ENCODE results near the gene NRG3.

NRG3 gene

DNA sequence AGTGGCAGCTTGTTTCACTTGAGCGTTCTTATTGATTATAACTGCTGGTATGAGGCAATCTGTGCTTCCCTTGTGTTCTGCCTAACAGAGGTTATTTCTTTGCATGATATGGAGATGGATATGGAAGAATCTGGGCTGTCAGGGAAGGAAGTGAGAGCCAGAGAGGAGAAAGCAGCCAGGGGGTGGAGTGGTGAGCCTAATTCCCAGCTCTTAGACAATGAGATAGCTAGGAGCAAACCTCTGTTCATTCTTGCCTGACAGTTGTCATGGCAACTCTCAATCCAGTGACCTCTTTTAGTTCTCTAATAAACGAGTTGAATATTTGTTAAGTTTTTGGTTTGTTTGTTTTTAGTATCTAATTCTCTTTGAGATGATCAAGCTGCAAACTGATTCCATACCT, 214.3 kb downstream of the NRG3 start:
- no peak for DNase-seq (ENCODE audit: low read depth, low spot score)

DNA sequence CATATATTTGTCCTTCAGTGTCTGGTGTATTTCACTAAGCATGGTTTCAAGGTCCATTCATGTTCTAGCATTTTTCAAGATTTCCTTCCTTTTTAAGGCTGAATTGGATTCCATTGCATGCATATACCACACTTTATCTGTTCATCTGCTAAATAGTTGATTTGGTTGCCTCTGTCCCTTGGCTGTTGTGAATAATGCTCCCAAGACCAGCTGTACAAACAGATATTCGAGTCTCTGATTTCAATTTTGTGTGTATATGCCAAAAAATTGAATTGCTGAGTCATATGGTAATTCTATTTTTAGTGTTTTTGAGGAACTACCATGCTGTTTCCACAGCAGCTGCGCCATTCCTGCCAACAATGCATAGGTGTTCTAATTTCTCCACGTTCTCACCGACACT, 216.4 kb downstream of the NRG3 start:
- DNase-seq (ENCODE audit: low read depth, low spot score) = no peak

GRCh38 chr10:82092111-82092510, 217.1 kb downstream of the NRG3 start:
- DNase-seq (ENCODE audit: low read depth, low spot score) = no peak

DNA sequence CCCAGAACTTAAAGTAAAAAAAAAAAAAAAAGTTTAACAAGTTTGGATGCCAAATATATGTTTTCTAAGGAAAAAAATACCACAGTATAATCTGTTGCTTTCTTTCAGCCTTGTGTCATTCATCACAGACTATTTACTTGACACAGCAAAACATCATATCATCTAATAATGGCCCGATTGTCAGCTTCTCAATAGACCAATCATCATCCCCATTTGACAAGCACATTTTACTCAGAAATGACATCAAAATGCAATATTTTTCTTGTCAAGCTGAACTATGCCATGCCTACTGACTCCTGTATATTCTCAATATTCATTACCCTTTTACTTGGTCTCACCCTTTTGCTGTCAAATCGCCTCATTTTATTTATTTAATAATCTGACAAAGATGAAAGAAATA, 249.7 kb downstream of the NRG3 start:
- DNase-seq (ENCODE audit: low read depth, low spot score) = no peak

DNA sequence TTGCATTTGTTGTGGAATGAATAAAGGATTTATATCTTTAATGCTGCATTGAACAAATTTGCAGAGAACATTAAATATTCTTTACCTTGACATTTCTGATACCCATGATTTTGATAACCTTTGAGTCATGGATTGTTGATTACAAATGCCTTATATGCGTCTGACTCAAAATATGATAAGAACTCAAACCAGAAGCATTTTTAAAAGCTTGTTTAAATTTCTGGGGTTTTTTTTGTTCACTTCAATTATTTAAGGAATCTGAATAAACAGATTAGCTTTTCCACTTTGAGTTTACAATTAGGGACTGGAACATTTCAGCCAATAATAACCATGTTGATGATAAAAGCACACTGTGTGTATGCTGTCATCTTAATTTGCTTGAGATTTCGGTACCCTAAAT, 253.5 kb downstream of the NRG3 start:
- no peak for DNase-seq (ENCODE audit: low read depth, low spot score)

DNA sequence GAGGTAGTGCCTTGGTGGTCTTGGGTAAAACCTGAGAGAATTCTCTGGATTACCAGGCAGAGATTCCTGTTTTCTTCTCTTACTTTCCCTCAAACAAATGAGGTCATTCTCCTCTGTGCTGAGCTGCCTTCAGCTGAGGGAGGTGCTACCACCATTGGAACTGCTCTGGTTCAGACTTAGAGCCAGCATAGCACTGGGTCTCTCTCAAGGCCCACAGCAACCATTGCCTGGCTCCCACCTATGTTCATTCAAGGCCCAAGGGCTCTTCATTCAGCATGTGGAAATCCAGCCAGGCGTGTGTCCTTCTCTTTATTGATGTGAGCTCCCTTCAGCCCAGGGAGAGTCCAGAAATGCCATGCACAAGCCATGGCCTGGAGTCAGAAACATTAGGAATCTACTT, 261.1 kb downstream of the NRG3 start:
- no peak for DNase-seq (ENCODE audit: low read depth, low spot score)

GRCh38 chr10:82144153-82144552, 269.2 kb downstream of the NRG3 start:
- no peak for DNase-seq (ENCODE audit: low read depth, low spot score)

DNA sequence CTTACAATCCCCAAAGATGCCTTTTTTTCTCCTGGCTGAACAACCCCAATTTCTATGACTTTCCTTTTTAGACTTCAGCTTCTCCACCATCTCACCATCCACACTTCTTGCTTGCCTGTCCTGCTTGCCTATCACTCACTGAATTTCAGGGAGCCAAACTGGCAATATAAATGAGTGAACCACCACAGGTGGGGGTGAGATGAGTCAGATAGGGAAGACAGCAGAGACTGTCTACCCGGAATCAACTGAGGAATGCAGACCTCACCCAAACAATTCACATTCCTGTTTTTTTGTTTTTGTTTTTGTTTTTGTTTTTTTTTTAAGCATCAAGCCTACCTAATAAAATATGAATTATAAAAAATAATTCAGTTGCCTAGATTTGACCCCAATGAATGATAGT, 273.8 kb downstream of the NRG3 start:
- no peak for DNase-seq (ENCODE audit: low read depth, low spot score)

GRCh38 chr10:82149674-82150073, 274.7 kb downstream of the NRG3 start:
- no peak for DNase-seq (ENCODE audit: low read depth, low spot score)

DNA sequence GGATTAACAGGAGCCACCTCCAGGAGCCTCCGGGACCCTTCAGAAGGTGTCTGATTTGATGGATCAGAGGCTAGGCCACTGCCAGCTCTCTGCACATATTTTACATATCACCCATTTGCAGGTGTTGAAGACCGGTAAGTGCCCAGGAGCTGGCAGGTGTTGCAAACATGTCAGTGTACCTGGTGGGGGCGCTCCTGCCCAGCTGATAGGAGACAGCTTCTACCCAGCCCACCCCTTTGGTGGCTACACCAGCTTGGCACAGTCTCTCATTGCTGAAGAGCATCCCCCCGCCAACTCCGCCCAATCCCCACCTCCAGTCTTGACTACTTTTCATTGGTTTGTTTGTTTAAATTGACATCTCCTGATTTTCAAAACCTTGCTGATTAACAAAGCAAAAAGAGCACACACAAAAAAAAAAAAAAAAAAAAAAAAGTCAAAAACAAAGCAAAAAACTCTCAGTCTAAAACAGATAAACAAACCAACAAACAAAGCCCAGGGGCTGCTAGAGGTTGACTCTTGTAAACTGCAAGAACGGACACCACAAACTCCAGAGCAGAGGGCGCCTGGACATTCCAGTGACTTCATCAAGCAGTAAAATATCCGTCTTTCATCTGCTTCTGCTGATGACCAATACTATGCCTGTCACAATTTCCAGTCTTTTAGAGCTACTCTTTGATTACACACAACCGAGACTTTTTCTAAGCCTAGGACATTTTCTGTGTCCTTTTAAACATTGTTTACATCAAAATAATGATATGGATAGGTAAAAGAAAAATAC, 275.3 kb downstream of the NRG3 start:
- no peak for DNase-seq (ENCODE audit: low read depth, low spot score)

- no peak for DNase-seq (ENCODE audit: low read depth, low spot score)
These were observed 285.3 kb downstream of the NRG3 start for GRCh38 chr10:82160307-82160706.

DNA sequence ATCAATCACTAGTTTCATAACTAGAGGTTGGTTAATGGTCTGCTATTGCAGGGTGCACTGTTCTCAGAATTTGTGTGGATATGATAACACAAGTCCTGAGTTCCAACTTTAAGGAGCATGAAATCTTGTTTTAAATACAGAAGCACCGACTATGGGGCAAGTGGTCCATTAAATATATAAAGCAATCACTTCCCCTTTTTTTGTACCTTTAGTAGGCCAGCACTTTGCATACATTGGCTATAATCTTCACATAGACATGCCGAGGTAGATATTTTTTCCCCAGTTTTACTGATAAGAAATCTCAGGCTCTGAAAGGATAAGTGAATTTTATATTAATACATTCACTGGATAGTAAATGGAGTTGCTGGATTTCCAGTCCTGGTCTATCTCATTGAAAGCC, 286.3 kb downstream of the NRG3 start:
- no peak for DNase-seq (ENCODE audit: low read depth, low spot score)

DNA sequence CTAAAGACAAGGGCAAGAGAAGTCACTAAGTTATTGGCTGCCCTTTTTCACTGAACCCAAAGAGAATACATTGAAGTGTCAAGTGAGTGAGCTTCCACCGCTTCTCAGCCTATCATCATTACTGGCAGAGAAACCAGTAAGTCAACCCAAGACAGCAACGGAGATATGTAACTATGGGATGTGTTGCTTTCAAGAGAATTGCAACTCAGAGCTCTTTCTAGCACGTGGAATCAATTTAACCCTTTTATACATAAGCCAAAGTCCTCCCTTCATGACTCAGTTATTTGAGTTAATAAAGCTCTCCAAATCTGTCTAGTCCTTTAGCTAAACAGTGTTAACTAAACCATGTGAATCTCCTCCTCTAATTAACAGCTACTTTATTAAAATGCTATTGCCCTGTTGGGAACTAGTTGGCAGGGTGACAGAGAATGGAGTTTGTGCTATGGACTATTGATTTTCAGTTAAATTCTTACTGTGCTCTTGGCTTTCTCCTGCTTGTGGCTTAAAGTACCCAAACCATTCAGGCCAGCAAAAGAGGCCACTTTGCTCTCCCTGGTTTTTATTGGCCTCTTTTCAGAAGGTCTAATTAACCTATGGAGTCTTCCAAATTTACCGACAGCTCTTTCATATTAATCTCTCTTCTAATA, 287.7 kb downstream of the NRG3 start:
- no peak for DNase-seq (ENCODE audit: low read depth, low spot score)

DNA sequence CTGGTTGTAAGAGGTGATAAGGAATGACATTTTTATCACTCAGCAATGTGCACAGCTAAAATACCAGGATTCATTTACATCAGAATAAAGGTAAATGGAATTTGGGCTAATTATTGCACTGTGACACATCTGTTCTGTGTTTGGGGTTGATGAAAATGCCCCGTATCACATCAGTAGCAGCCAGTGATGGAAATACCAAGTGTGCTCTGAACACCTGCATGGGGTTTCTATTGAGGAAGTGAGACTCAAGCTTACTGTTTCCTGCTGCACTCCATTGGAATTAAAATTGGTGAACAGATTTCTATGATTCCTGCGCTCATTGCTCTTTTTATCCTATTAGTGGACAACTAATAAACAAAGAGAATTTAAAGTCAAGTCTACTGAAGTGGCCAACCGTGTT, 296.9 kb downstream of the NRG3 start:
- no peak for DNase-seq (ENCODE audit: low read depth, low spot score)

DNA sequence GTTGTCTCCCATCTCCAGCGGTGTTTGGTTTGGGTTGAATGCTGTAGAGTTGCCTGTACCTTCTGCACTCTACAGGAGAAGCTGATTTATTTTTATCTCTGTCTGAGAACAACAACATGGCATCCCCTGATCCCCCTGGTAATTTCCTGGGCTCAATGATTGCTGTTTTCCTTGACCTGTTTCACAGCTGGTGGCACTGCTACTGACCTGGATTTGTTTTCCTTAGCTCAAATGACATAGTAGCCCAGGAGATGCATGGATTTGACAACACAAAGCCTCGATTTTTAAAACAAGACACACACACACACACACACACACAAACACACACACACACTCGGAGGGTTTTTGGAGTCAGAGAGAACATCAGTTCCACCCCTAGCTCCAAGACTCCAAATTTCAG, 301.6 kb downstream of the NRG3 start:
- DNase-seq (ENCODE audit: low read depth, low spot score) = no peak

GRCh38 chr10:82190432-82191260, 315.7 kb downstream of the NRG3 start:
- no peak for DNase-seq (ENCODE audit: low read depth, low spot score)

DNA sequence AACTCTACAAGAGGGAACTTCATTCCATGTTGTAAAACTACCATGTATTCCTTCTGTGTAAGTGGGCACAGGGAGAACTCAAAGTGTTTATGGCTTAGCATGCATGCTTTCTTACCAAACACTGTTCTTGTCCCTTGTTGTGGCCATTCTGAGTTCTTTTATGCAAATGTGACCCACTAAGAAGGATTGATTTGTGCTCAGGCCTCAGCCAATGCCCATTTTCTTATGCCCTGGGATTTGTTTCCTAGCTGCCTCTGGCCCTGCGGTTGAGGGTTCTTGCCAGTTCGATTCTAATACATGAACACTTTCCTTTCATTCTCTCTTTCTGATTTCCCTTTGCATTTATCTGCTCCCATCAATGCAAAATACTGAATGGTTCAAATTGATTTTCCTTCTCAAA, 316.7 kb downstream of the NRG3 start:
- DNase-seq (ENCODE audit: low read depth, low spot score) = no peak

DNA sequence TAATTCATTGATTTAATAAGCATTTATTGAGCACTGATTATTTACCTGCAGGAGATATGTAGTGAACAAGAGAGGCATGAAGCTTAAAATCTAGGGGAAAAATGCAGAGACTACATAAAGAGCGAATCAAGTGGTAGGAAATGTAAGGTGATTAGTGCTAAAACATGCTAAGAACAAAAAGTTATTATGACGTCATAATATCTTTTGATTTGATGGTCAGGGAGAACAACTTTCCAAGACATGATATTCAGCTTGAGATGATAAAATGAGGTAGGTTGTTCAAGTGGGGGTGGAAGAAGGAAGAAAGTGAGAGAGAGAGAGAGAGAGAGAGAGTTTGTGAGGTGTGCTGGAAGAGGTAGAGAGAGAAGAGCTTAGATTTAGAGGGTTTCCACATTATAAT, 317.7 kb downstream of the NRG3 start:
- no peak for DNase-seq (ENCODE audit: low read depth, low spot score)

DNA sequence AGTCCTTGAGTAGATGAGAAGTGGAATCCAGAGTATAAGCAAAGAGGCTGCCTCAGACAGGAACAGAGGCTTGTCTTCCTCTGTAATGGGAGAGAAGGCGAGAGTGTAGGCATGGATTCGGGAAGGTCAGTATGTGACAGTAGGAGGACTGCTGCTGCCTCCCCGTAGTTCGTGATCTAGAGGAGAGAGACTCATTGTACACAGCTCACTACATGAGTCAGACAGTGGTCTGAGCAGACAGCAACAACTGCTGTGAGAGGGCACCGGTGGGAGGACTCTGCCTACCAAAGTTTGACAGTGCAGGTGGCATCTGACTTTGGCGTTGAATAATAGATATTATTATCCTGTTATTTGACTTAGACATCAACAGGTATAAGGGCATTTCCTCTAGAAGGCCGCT, 319.4 kb downstream of the NRG3 start:
- DNase-seq (ENCODE audit: low read depth, low spot score) = no peak

GRCh38 chr10:82206831-82207230, 331.8 kb downstream of the NRG3 start:
- no peak for DNase-seq (ENCODE audit: low read depth, low spot score)

- DNase-seq (ENCODE audit: low read depth, low spot score) = no peak
These were observed 333.7 kb downstream of the NRG3 start for GRCh38 chr10:82208726-82209125.

DNA sequence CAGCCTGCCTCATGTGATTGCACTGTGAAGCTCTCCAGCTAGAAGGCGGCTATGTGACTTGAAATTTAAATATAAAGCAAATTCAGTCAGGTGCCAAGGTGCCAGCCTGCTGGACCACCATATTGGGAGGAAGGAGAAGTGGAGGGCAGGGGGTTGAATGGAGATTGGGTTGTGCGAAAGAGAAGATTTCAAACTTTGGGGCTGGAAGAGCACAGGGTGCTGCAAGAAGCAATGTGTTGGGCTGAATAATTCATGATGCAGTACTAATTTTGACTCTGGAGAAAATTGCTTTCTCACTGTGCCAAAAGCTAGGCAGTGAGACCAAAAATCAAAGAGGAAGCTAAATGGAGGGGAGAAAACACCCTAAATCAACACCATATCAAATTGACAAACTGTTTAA, 335.3 kb downstream of the NRG3 start:
- DNase-seq (ENCODE audit: low read depth, low spot score) = no peak

- no peak for DNase-seq (ENCODE audit: low read depth, low spot score)
These were observed 336.4 kb downstream of the NRG3 start for GRCh38 chr10:82211346-82211745.

All from brain pericyte (primary cell).